Panc1 (cell line): ENCODE results near the gene GPR135. TPM values are rescaled to one million over a fixed set of nuclear protein-coding genes. Genes with fewer than 3 reads are reported as not detected.

Source experiments
- ATAC-seq: fragments of 200-7000 bp; cut with Tn5 transposase; 2 replicates; pipeline ENCODE4 v1.9.1; 2020; ENCODE audit warnings: mild to moderate bottlenecking, moderate library complexity
- BruUV-seq: library from RNA; stranded (reverse); fragments of 400-500 nt; replicated peaks from 2 replicates; lab custom pipeline; 2021; lab: Mats Ljungman, UMichigan
- CTCF ChIA-PET: fragments of 300-600 bp; sonication (Branson Sonifier 250); formaldehyde crosslinking; loops from one replicate; lab custom pipeline; 2022; ENCODE audit warnings: antibody characterized with exemption; lab: Charles Lee
- POLR2A ChIA-PET: fragments of 300-600 bp; sonication (Branson Sonifier 250); formaldehyde crosslinking; loops from one replicate; lab custom pipeline; 2022; ENCODE audit warnings: antibody characterized with exemption; lab: Charles Lee
- DNase-seq: peaks from one replicate; pipeline ENCODE4 v3.0.0-alpha.2; 2010; ENCODE audit warnings: low read depth, low spot score
- H3K27ac ChIP-seq: 2 replicates; pipeline ENCODE4 v1.5.1; 2011; ENCODE audit warnings: mild to moderate bottlenecking, low read length, inconsistent platforms
- H3K27me3 ChIP-seq: fragments of 200-500 bp; sonication (Bioruptor generic); 2 replicates; pipeline ENCODE4 v1.6.0; 2014; ENCODE audit warnings: low read length, inconsistent platforms; ENCODE audit not compliant: control insufficient read depth, insufficient read depth
- H3K36me3 ChIP-seq: fragments of 200-500 bp; sonication (Bioruptor generic); 2 replicates; pipeline ENCODE4 v1.5.1; 2014; ENCODE audit warnings: inconsistent platforms, mild to moderate bottlenecking, low read length, moderate library complexity; ENCODE audit not compliant: control insufficient read depth, insufficient read depth
- H3K4me1 ChIP-seq: 2 replicates; pipeline ENCODE4 v1.5.1; 2011; ENCODE audit warnings: inconsistent platforms, mild to moderate bottlenecking, low read length, moderate library complexity; ENCODE audit not compliant: control insufficient read depth, insufficient read depth
- H3K4me3 ChIP-seq, 2 experiments: 2 replicates each; pipeline ENCODE4 v1.5.1; 2011 to 2012; ENCODE audit warnings: low read depth in 2 of 2, low read length in 2 of 2, mild to moderate bottlenecking in 2 of 2, inconsistent platforms in 1 of 2, moderate library complexity in 1 of 2
- H3K9me3 ChIP-seq: fragments of 200-500 bp; sonication (Bioruptor generic); 2 replicates; pipeline ENCODE4 v1.5.1; 2014; ENCODE audit warnings: low read depth, mild to moderate bottlenecking, inconsistent platforms, low read length, moderate library complexity; ENCODE audit not compliant: control insufficient read depth, insufficient read depth
- CTCF ChIP-seq: fragments of 450-650 bp; IDR thresholded peaks from 2 replicates; pipeline ENCODE4 v1.5.1; 2017; ENCODE audit warnings: mild to moderate bottlenecking
- POLR2AphosphoS5 ChIP-seq: IDR thresholded peaks from 2 replicates; pipeline ENCODE4 v1.6.1; 2012; ENCODE audit warnings: mild to moderate bottlenecking, low read depth, low read length, moderate library complexity
- SIN3A ChIP-seq: IDR thresholded peaks from 2 replicates; pipeline ENCODE4 v1.6.1; 2012; ENCODE audit warnings: low read depth, mild to moderate bottlenecking, low read length, moderate library complexity, borderline replicate concordance; ENCODE audit not compliant: insufficient read depth
- TCF7L2 ChIP-seq: IDR thresholded peaks from 2 replicates; pipeline ENCODE4 v1.6.1; 2011; ENCODE audit warnings: mild to moderate bottlenecking, low read depth, low read length, inconsistent platforms
- in situ Hi-C: cut with HindIII; loops from 2 replicates; pipeline ENCODE4 v1.10.0; 2016; ENCODE audit warnings: low sequenced_read_pairs, low pct_unique_long_range_greater_than_20kb
- intact Hi-C: fragments of 100-400 bp; cut with micrococcal nuclease; formaldehyde crosslinking; loops from one replicate; pipeline ENCODE4 v1.10.0; 2022; ENCODE audit not compliant: unreplicated experiment
- total RNA-seq: library from RNA; stranded (reverse); gene quantifications from one replicate; pipeline ENCODE4 v1.2.1, GENCODE V29; 2021; ENCODE audit not compliant: unreplicated experiment
- TF ChIP-seq, protein P1 (sequence below), 2 experiments: IDR thresholded peaks; 2 replicates each; pipeline ENCODE4 v1.6.1; 2011 to 2012; ENCODE audit warnings: low read depth in 2 of 2, control low read depth in 1 of 2, low read length in 1 of 2, mild to moderate bottlenecking in 1 of 2, moderate library complexity in 1 of 2; ENCODE audit not compliant: insufficient read depth in 1 of 2

Gene GPR135
- total RNA-seq, 1 experiment from 2014 or later, result 3.1 TPM

- intact Hi-C loops (no loop called here), in situ Hi-C loops (no loop called here)
- ATAC-seq, result no peak
- ChIA-PET CTCF (no interaction called here), POLR2A (no interaction called here)
- no TSS peak for BruUV-seq
- Histone ChIP-seq H3K4me3 (no peak overlapping the region), H3K36me3 (no peaks in the 10 kb centered on the region), H3K9me3 (no peaks in the 10 kb centered on the region), H3K27me3 (no peaks in the 10 kb centered on the region), H3K27ac (no peak overlapping the region), H3K4me1 (no peaks in the 10 kb centered on the region)
- TF ChIP-seq TCF7L2 (no peak), POLR2AphosphoS5 (no peak), SIN3A (no peak), CTCF (no peak)
- TF ChIP-seq, protein P1, sequence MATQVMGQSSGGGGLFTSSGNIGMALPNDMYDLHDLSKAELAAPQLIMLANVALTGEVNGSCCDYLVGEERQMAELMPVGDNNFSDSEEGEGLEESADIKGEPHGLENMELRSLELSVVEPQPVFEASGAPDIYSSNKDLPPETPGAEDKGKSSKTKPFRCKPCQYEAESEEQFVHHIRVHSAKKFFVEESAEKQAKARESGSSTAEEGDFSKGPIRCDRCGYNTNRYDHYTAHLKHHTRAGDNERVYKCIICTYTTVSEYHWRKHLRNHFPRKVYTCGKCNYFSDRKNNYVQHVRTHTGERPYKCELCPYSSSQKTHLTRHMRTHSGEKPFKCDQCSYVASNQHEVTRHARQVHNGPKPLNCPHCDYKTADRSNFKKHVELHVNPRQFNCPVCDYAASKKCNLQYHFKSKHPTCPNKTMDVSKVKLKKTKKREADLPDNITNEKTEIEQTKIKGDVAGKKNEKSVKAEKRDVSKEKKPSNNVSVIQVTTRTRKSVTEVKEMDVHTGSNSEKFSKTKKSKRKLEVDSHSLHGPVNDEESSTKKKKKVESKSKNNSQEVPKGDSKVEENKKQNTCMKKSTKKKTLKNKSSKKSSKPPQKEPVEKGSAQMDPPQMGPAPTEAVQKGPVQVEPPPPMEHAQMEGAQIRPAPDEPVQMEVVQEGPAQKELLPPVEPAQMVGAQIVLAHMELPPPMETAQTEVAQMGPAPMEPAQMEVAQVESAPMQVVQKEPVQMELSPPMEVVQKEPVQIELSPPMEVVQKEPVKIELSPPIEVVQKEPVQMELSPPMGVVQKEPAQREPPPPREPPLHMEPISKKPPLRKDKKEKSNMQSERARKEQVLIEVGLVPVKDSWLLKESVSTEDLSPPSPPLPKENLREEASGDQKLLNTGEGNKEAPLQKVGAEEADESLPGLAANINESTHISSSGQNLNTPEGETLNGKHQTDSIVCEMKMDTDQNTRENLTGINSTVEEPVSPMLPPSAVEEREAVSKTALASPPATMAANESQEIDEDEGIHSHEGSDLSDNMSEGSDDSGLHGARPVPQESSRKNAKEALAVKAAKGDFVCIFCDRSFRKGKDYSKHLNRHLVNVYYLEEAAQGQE (IDR thresholded peaks at IDR 0.05; ENCODE audit: insufficient read depth in 1 of 2, low read depth in 2 of 2, low read length in 1 of 2), result no peak
- DNase-seq, result no peak
These were observed 25.8 kb downstream of the GPR135 start for GRCh38 chr14:59439256-59439965.

DNA sequence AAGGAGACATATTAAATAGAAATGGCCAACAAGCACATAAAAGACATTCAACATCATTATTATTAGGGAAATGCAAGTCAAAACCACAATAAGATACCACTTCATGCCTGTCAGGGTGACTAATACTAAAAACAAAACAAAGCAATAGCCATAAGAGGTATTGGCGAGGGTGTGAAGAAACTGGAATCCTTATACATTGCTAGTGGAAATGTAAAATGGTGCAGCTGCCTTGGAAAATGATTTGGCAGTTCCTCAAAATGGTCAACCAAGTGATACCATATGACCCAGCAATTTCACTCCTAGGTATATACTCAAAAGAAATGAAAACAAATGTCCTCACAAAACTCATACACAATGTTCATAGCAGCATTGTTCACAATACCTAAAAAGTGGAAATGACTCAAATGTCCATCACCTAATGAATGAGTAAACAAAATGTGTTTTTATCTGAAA, 27.0 kb downstream of the GPR135 start:
- ATAC-seq (no peak), DNase-seq (no peak)
- CTCF ChIA-PET, result no interaction called here
- Histone ChIP-seq H3K27me3 (no peaks in the 10 kb centered on the region), H3K27ac (no peak overlapping the region), H3K9me3 (no peaks in the 10 kb centered on the region), H3K4me3 (no peak overlapping the region), H3K36me3 (no peaks in the 10 kb centered on the region), H3K4me1 (no peaks in the 10 kb centered on the region)
- POLR2A ChIA-PET, result no interaction called here
- intact Hi-C loops, result no loop called here
- no TSS peak for BruUV-seq
- in situ Hi-C loops, result no loop called here
- TF ChIP-seq CTCF, result no peak
- TF ChIP-seq, protein P1 (IDR thresholded peaks at IDR 0.05; ENCODE audit: insufficient read depth in 1 of 2, low read depth in 2 of 2, low read length in 1 of 2), result no peak
- no peak for TF ChIP-seq SIN3A
- TF ChIP-seq TCF7L2, result no peak
- TF ChIP-seq POLR2AphosphoS5, result no peak
